Peyer's patch (tissue), 4 donors: ENCODE results near the gene DGCR8.

ENCODE experiments used
- POLR2A ChIP-seq, 2 donors: fragments of 450-650 bp; IDR thresholded peaks; one replicate each; pipeline ENCODE4 v1.5.1; 2017; ENCODE audit warnings: antibody characterized with exemption in 2 of 2, mild to moderate bottlenecking in 2 of 2, moderate library complexity in 2 of 2
- TF ChIP-seq, protein P1 (sequence below), 6 experiments: fragments of 450-650 bp in 4 of 6; fragments of 200-600 bp in 2 of 6; sonication (generic) in 1 of 6; IDR thresholded peaks; one replicate each; pipeline ENCODE4 v1.5.1; 2017 to 2019; ENCODE audit warnings: antibody characterized with exemption in 6 of 6, mild to moderate bottlenecking in 3 of 6, moderate library complexity in 1 of 6

DNA sequence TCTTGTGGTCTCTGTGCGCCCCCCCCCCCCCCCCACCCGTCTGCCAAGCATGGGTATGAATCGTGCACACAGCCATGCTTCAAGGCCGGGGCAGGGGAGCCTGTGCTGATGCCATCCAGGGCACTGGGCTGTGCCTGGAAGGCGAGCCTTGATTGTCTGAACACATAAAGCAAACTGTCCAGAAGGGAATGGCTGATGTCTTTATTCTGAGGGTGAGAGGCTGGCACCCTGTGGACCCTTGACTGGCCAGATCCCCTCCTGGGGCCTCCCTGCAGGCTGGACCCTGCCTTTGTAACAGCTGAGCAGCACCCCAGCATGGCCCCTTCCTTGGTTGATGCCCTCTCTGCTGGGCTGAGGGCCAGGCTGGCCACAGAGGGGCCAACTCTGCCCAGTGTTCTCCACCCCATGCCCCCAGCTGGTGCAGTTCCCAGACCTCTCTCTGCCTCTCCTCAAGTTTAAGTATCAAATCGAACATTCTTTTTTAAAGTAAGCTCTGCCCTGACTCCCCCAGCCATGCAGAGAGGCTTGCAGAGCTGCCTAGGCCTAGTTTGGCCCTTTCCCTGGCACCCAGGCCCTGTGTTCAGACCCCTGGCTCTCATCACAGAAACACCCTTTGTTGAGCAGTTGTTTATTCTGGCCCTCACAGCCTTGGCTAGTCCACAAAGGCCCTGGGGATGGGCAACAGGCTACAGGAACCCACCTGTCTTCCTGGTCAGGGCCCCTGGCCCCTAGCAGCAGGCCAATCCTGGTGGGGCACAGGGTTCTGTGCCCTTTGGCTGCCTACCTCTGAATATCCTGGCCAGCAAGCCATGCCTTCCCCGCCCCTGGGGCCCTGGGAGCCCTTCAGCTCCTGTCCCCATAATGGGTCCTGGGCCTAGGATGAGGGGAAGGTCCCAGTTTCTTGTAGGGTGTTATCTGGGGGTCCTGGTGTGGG, 31.9 kb downstream of the DGCR8 start:
- TF ChIP-seq, protein P1, sequence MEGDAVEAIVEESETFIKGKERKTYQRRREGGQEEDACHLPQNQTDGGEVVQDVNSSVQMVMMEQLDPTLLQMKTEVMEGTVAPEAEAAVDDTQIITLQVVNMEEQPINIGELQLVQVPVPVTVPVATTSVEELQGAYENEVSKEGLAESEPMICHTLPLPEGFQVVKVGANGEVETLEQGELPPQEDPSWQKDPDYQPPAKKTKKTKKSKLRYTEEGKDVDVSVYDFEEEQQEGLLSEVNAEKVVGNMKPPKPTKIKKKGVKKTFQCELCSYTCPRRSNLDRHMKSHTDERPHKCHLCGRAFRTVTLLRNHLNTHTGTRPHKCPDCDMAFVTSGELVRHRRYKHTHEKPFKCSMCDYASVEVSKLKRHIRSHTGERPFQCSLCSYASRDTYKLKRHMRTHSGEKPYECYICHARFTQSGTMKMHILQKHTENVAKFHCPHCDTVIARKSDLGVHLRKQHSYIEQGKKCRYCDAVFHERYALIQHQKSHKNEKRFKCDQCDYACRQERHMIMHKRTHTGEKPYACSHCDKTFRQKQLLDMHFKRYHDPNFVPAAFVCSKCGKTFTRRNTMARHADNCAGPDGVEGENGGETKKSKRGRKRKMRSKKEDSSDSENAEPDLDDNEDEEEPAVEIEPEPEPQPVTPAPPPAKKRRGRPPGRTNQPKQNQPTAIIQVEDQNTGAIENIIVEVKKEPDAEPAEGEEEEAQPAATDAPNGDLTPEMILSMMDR (IDR thresholded peaks at IDR 0.05), result no peak
- TF ChIP-seq POLR2A (IDR thresholded peaks at IDR 0.05), result no peak
